ENCODE results near the gene ERVMER34-1. TPM values are rescaled to one million over a fixed set of nuclear protein-coding genes. Genes with fewer than 3 reads are reported as not detected.

The ERVMER34-1 gene, protein sequence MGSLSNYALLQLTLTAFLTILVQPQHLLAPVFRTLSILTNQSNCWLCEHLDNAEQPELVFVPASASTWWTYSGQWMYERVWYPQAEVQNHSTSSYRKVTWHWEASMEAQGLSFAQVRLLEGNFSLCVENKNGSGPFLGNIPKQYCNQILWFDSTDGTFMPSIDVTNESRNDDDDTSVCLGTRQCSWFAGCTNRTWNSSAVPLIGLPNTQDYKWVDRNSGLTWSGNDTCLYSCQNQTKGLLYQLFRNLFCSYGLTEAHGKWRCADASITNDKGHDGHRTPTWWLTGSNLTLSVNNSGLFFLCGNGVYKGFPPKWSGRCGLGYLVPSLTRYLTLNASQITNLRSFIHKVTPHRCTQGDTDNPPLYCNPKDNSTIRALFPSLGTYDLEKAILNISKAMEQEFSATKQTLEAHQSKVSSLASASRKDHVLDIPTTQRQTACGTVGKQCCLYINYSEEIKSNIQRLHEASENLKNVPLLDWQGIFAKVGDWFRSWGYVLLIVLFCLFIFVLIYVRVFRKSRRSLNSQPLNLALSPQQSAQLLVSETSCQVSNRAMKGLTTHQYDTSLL
- total RNA-seq, result 1 to 10 TPM in 6 of 7 donors, under 1 TPM in 1; 0.51 to 3.8 (median 2.4) TPM
- 1 to 10 TPM; 1.0 to 2.0 TPM for polyA plus RNA-seq
- long read RNA-seq, donor 1, partial matches to known transcripts, result 0 of 2 reads
- long read RNA-seq, donor 1, other reads (novel, unspliced or antisense), result 0 of 2 reads
- long read RNA-seq, donor 2, partial matches to known transcripts, result 0 of 1 reads
- long read RNA-seq, donor 2, other reads (novel, unspliced or antisense), result 0 of 1 reads
- long read RNA-seq, donor 3, partial matches to known transcripts, result 1 of 3 reads
- long read RNA-seq, donor 3, other reads (novel, unspliced or antisense), result 1 of 3 reads

- Histone ChIP-seq H3K9me3 (no peaks in the 10 kb centered on the region), H3K27ac (no peak within 1 kb of the TSS), H3K27me3 (no peaks in the 10 kb centered on the region), H3K4me1 (ENCODE audit: insufficient read depth) (peaks cover 4% of the 10 kb centered on the region), H3K36me3 (no peaks in the 10 kb centered on the region), H3K4me3 (peak within 1 kb of the TSS; percentile 44)
- intact Hi-C loops (cut with DNase I), result no loop called here
- DNase-seq, result peak in 3 of 5 donors; percentile 22 to 55 (median 47)
- TF ChIP-seq POLR2A (IDR thresholded peaks at IDR 0.05) (no peak), EP300 (IDR thresholded peaks at IDR 0.05) (no peak), CTCF (IDR thresholded peaks at IDR 0.05) (no peak)
- 1% methylated on average over 57 to 61 of the region's 61 CpGs for WGBS, 3 donors
These were observed at the start of gene ERVMER34-1 for GRCh38 chr4:52750819-52751486. ERVMER34-1 (minus strand) TSS chr4:52751425; CDS start chr4:52745520, 5,905 bp downstream.

DNA sequence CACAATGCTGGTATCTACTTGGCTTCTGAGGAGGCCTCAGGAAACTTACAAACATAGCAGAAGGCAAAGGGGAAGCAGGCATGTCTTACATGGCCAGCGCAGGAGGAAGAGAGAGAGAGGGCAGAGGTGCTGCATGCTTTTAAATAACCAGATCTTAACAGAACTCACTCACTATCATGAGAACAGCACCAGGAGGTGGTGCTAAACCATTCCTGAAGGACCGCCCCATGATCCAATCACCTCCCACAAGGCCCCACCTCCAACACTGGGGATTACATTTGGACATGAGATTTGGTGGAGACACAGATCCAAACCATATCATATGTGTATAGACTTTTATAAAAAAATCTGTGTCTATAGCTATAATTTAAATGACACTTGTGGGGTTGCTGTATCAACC lies 48.6 kb upstream of the ERVMER34-1 start:
- H3K4me1 ChIP-seq (ENCODE audit: insufficient read depth), result no peaks in the 10 kb centered on the region
- no peak for DNase-seq
- no peaks in the 10 kb centered on the region for H3K9me3 ChIP-seq
- no peak for TF ChIP-seq CTCF (IDR thresholded peaks at IDR 0.05)
- TF ChIP-seq EP300 (IDR thresholded peaks at IDR 0.05), result no peak
- TF ChIP-seq POLR2A (IDR thresholded peaks at IDR 0.05), result no peak
- H3K27ac ChIP-seq, result no peak overlapping the region
- H3K36me3 ChIP-seq, result no peaks in the 10 kb centered on the region
- 89 to 98% (median 97%) methylated on average over 2 of the region's 2 CpGs for WGBS, 3 donors
- intact Hi-C loops (cut with DNase I), result no loop called here
- no peak overlapping the region for H3K4me3 ChIP-seq
- no peaks in the 10 kb centered on the region for H3K27me3 ChIP-seq

DNA sequence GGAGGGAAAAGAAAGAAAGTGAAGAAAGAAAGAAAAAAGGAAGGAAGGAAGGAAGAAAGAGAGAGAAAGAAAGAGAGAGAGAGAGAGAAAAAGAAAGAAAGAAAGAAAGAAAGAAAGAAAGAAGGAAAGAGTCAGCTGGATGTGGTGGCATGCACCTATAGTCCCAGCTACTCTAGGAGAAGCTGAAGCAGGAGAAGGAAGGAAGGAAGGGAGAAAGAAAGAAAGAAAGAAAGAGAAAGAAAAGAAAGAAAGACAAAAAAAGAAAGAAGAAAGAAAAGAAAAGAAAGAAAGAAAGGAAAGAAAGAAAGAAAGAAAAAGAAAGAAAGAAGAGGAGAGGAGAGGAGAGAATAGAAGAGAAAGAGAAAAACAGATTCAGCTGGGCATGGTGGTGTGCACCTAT lies 44.3 kb upstream of the ERVMER34-1 start:
- intact Hi-C loops (cut with DNase I), result no loop called here
- DNase-seq, result no peak
- TF ChIP-seq POLR2A (IDR thresholded peaks at IDR 0.05) (no peak), EP300 (IDR thresholded peaks at IDR 0.05) (no peak), CTCF (IDR thresholded peaks at IDR 0.05) (no peak)

GRCh38 chr4:52791936-52792335 lies 40.7 kb upstream of the ERVMER34-1 start:
- H3K27me3 ChIP-seq, result no peaks in the 10 kb centered on the region
- no peaks in the 10 kb centered on the region for H3K9me3 ChIP-seq
- TF ChIP-seq POLR2A (IDR thresholded peaks at IDR 0.05), result no peak
- no peak for TF ChIP-seq EP300 (IDR thresholded peaks at IDR 0.05)
- TF ChIP-seq CTCF (IDR thresholded peaks at IDR 0.05), result no peak
- no peak for DNase-seq
- no peak overlapping the region for H3K4me3 ChIP-seq
- no peaks in the 10 kb centered on the region for H3K4me1 ChIP-seq (ENCODE audit: insufficient read depth)
- H3K27ac ChIP-seq, result no peak overlapping the region
- H3K36me3 ChIP-seq, result no peaks in the 10 kb centered on the region
- intact Hi-C loops (cut with DNase I), result no loop called here
- WGBS, 3 donors, result 83 to 99% (median 88%) methylated on average over 5 of the region's 5 CpGs

More for the DNA sequence above, 44.3 kb upstream of the ERVMER34-1 start:
- no peaks in the 10 kb centered on the region for H3K36me3 ChIP-seq
- no peaks in the 10 kb centered on the region for H3K4me1 ChIP-seq (ENCODE audit: insufficient read depth)
- H3K27ac ChIP-seq, result no peak overlapping the region
- H3K4me3 ChIP-seq, result no peak overlapping the region
- H3K27me3 ChIP-seq, result no peaks in the 10 kb centered on the region
- H3K9me3 ChIP-seq, result no peaks in the 10 kb centered on the region

All from ovary (tissue), 10 donors.